ENCODE data around the gene MBTPS1. TPM values are rescaled to one million over a fixed set of nuclear protein-coding genes. Genes with fewer than 3 reads are reported as not detected.

MBTPS1 gene
- total RNA-seq, 4 donors from 2014 or later: 85.1 to 122 (median 105) TPM

DNA sequence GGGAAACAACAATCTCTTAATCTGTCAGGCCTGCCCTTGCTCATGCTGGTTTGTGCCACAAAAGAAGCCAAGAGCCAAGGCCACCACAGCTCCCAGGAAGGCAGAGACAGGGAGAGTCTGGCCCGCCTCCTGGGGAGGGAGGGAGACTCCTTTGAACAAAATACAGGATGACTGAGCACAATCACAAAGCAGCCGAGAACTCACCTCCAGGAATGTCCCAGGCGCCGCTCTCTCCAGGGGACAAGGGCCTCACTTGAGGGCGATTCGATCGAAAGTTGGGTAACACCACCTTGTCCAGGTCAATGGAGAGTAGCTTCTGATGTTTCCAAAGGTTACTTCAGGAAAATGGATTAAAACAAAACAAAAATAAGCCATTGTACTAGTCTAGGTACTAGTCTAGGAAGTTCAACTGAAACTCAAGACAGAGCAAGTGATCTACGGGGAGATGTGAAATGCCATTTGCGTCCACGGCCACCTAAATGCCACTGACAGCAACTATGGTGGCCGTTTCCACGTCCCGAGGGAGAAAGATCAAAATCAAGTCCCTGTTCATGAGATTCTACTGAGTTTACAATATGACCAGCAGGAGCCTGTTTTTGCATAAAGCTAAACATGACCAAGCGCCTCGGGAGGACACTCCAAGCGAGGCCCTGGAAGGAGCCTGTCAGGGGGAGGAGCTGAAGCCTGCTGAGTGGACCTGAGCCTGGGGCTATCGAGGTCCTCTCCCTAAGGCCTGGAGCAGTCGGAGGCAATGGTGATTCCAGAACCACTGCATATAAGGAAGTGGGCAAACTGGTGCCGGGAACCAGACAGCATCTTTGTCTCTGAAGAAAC lies 60.7 kb downstream of the MBTPS1 start:
- TF ChIP-seq, protein P1, sequence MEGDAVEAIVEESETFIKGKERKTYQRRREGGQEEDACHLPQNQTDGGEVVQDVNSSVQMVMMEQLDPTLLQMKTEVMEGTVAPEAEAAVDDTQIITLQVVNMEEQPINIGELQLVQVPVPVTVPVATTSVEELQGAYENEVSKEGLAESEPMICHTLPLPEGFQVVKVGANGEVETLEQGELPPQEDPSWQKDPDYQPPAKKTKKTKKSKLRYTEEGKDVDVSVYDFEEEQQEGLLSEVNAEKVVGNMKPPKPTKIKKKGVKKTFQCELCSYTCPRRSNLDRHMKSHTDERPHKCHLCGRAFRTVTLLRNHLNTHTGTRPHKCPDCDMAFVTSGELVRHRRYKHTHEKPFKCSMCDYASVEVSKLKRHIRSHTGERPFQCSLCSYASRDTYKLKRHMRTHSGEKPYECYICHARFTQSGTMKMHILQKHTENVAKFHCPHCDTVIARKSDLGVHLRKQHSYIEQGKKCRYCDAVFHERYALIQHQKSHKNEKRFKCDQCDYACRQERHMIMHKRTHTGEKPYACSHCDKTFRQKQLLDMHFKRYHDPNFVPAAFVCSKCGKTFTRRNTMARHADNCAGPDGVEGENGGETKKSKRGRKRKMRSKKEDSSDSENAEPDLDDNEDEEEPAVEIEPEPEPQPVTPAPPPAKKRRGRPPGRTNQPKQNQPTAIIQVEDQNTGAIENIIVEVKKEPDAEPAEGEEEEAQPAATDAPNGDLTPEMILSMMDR (IDR thresholded peaks at IDR 0.05; ENCODE audit: low read depth): no peak

DNA sequence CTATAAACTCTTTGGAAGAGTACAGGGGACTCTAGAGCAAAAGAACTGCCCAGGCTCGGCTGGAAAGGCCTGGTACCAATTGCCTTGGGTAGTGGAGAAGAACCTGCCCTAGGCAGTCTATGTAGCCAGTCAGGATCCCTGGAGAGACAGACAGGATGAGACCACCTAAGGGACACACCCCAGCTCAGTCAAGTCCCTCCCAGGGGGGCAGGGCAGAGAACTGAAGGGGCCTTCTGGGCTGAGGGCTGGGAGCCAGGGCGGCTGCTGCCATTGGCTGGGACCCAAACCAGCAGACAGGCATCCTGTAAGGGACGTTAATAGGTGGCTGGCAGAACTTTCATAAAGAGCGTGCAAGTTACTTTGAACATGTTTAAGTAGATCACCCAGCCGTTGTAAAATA lies 61.4 kb downstream of the MBTPS1 start:
- TF ChIP-seq, protein P1 (IDR thresholded peaks at IDR 0.05; ENCODE audit: low read depth): no peak

GRCh38 chr16:84054916-84055315 lies 61.8 kb downstream of the MBTPS1 start:
- TF ChIP-seq, protein P1 (IDR thresholded peaks at IDR 0.05; ENCODE audit: low read depth): no peak

- TF ChIP-seq, protein P1 (IDR thresholded peaks at IDR 0.05; ENCODE audit: low read depth): no peak
Measured at GRCh38 chr16:84054271-84054670, 62.5 kb downstream of the MBTPS1 start.

GRCh38 chr16:84053237-84053636 lies 63.5 kb downstream of the MBTPS1 start:
- TF ChIP-seq, protein P1 (IDR thresholded peaks at IDR 0.05; ENCODE audit: low read depth): no peak

- TF ChIP-seq, protein P1 (IDR thresholded peaks at IDR 0.05; ENCODE audit: low read depth): no peak
Measured at GRCh38 chr16:84052071-84052622, 64.6 kb downstream of the MBTPS1 start.

- TF ChIP-seq, protein P1 (IDR thresholded peaks at IDR 0.05; ENCODE audit: low read depth): no peak
Measured at GRCh38 chr16:84050316-84050715, 66.4 kb downstream of the MBTPS1 start.
